GM18505 (cell line): ENCODE data around the gene NEDD4L.

ENCODE experiments used
- ATAC-seq: cut with Tn5 transposase; IDR thresholded peaks from one replicate; pipeline ENCODE4 v1.9.1; 2021; ENCODE audit not compliant: unreplicated experiment
- POLR2A ChIP-seq: IDR thresholded peaks from 4 replicates; pipeline ENCODE4 v1.6.1; 2011; ENCODE audit warnings: borderline replicate concordance; ENCODE audit not compliant: insufficient read depth, insufficient read length; ENCODE audit errors: extremely low read depth

The NEDD4L gene

GRCh38 chr18:58336605-58337004, 292.6 kb downstream of the NEDD4L start:
- no peak for ATAC-seq
- TF ChIP-seq POLR2A = no peak

- TF ChIP-seq POLR2A = no peak
- ATAC-seq = no peak
These were observed 293.3 kb downstream of the NEDD4L start for GRCh38 chr18:58337285-58337684.

GRCh38 chr18:58337686-58338085, 293.7 kb downstream of the NEDD4L start:
- no peak for ATAC-seq
- TF ChIP-seq POLR2A = no peak

GRCh38 chr18:58338141-58338540, 294.1 kb downstream of the NEDD4L start:
- TF ChIP-seq POLR2A = no peak
- ATAC-seq = no peak

- no peak for ATAC-seq
- no peak for TF ChIP-seq POLR2A
These were observed 295.1 kb downstream of the NEDD4L start for GRCh38 chr18:58338961-58339592.

GRCh38 chr18:58339890-58340289, 295.9 kb downstream of the NEDD4L start:
- ATAC-seq = no peak
- TF ChIP-seq POLR2A = no peak

- ATAC-seq = no peak
- no peak for TF ChIP-seq POLR2A
These were observed 297.9 kb downstream of the NEDD4L start for GRCh38 chr18:58341916-58342315.

- TF ChIP-seq POLR2A = no peak
- no peak for ATAC-seq
These were observed 300.1 kb downstream of the NEDD4L start for GRCh38 chr18:58344080-58344670.

GRCh38 chr18:58344861-58345463, 300.9 kb downstream of the NEDD4L start:
- ATAC-seq = no peak
- no peak for TF ChIP-seq POLR2A

GRCh38 chr18:58345875-58346274, 301.8 kb downstream of the NEDD4L start:
- no peak for ATAC-seq

GRCh38 chr18:58347135-58347534, 303.1 kb downstream of the NEDD4L start:
- no peak for ATAC-seq
- no peak for TF ChIP-seq POLR2A

More at GRCh38 chr18:58345875-58346274, 301.8 kb downstream of the NEDD4L start:
- no peak for TF ChIP-seq POLR2A

GRCh38 chr18:58348517-58348916, 304.5 kb downstream of the NEDD4L start:
- TF ChIP-seq POLR2A = no peak
- ATAC-seq = no peak

GRCh38 chr18:58348951-58349350, 304.9 kb downstream of the NEDD4L start:
- no peak for ATAC-seq
- TF ChIP-seq POLR2A = no peak

GRCh38 chr18:58349650-58350049, 305.6 kb downstream of the NEDD4L start:
- no peak for TF ChIP-seq POLR2A
- ATAC-seq = no peak
